HEK293 (cell line): ENCODE measurements around the gene STARD13.

Experiments
- CTCF ChIA-PET: fragments of 350-600 bp; formaldehyde crosslinking; extraction: SDS; loops from one replicate; lab custom pipeline; 2021; ENCODE audit warnings: antibody characterized with exemption; lab: Yijun Ruan, JAX
- POLR2A ChIA-PET: fragments of 300-600 bp; formaldehyde crosslinking; extraction: SDS; loops from one replicate; lab custom pipeline; 2020; ENCODE audit warnings: antibody characterized with exemption, inconsistent platforms; lab: Yijun Ruan, JAX
- H3K27ac ChIP-seq: fragments of 200-500 bp; sonication (Bioruptor generic); 2 replicates; pipeline ENCODE4 v1.5.1; 2014; ENCODE audit warnings: low read depth, low read length, control low read depth, inconsistent platforms; ENCODE audit errors: extremely low read depth
- H3K36me3 ChIP-seq, 2 experiments: fragments of 200-500 bp in 1 of 2; sonication (Bioruptor generic) in 1 of 2; 1 replicate in 1 of 2; 2 replicates in 1 of 2; pipeline ENCODE4 v1.5.1; 2014 to 2017; ENCODE audit warnings: inconsistent platforms in 2 of 2, low read length in 2 of 2; ENCODE audit not compliant: control insufficient read depth in 2 of 2, insufficient read depth in 1 of 2
- H3K4me1 ChIP-seq: fragments of 200-500 bp; sonication (Bioruptor generic); 2 replicates; pipeline ENCODE4 v1.5.1; 2014; ENCODE audit warnings: mild to moderate bottlenecking, low read length, inconsistent platforms; ENCODE audit not compliant: control insufficient read depth, insufficient read depth
- H3K4me3 ChIP-seq: 2 replicates; pipeline ENCODE4 v1.5.1; 2011; ENCODE audit warnings: low read depth, mild to moderate bottlenecking, control low read depth, low read length, moderate library complexity
- H3K9me3 ChIP-seq: fragments of 200-500 bp; sonication (Bioruptor generic); 2 replicates; pipeline ENCODE4 v1.5.1; 2014; ENCODE audit warnings: low read depth, low read length, inconsistent platforms; ENCODE audit not compliant: control insufficient read depth, insufficient read depth
- EGR2 ChIP-seq: fragments of 450-650 bp; formaldehyde crosslinking; IDR thresholded peaks from 2 replicates; pipeline ENCODE4 v1.5.1; 2016; ENCODE audit warnings: low read depth, missing biosample characterization, missing genetic modification characterization
- FEZF1 ChIP-seq: fragments of 450-650 bp; formaldehyde crosslinking; IDR thresholded peaks from 2 replicates; pipeline ENCODE4 v1.5.1; 2016; ENCODE audit warnings: missing biosample characterization, missing genetic modification characterization
- KLF16 ChIP-seq: fragments of 450-650 bp; formaldehyde crosslinking; IDR thresholded peaks from 2 replicates; pipeline ENCODE4 v1.5.1; 2017; ENCODE audit warnings: missing biosample characterization, missing genetic modification characterization
- KLF8 ChIP-seq: fragments of 450-650 bp; formaldehyde crosslinking; IDR thresholded peaks from 2 replicates; pipeline ENCODE4 v1.5.1; 2016; ENCODE audit warnings: missing biosample characterization, missing genetic modification characterization
- SP7 ChIP-seq: fragments of 450-650 bp; formaldehyde crosslinking; IDR thresholded peaks from 2 replicates; pipeline ENCODE4 v1.5.1; 2016; ENCODE audit warnings: missing biosample characterization, missing genetic modification characterization
- ZBTB11 ChIP-seq: fragments of 450-650 bp; formaldehyde crosslinking; conservative IDR thresholded peaks from 2 replicates; pipeline ENCODE4 v1.5.1; 2016; ENCODE audit warnings: low read depth, missing biosample characterization, missing genetic modification characterization
- ZBTB48 ChIP-seq: fragments of 450-650 bp; formaldehyde crosslinking; IDR thresholded peaks from 2 replicates; pipeline ENCODE4 v1.5.1; 2016; ENCODE audit warnings: missing biosample characterization, missing genetic modification characterization
- ZBTB7A ChIP-seq: fragments of 450-650 bp; formaldehyde crosslinking; IDR thresholded peaks from 2 replicates; pipeline ENCODE4 v1.5.1; 2016; ENCODE audit warnings: low read depth, missing biosample characterization, missing genetic modification characterization
- ZFHX2 ChIP-seq: fragments of 450-650 bp; formaldehyde crosslinking; conservative IDR thresholded peaks from 2 replicates; pipeline ENCODE4 v1.5.1; 2016; ENCODE audit warnings: missing biosample characterization, missing genetic modification characterization
- ZNF10 ChIP-seq: fragments of 450-650 bp; formaldehyde crosslinking; IDR thresholded peaks from 2 replicates; pipeline ENCODE4 v1.5.1; 2017; ENCODE audit warnings: missing biosample characterization, missing genetic modification characterization
- ZNF16 ChIP-seq: fragments of 450-650 bp; formaldehyde crosslinking; IDR thresholded peaks from 2 replicates; pipeline ENCODE4 v1.5.1; 2016; ENCODE audit warnings: low read depth, missing biosample characterization, missing genetic modification characterization
- ZNF184 ChIP-seq: fragments of 450-650 bp; IDR thresholded peaks from 2 replicates; pipeline ENCODE4 v1.5.1; 2018; ENCODE audit warnings: missing biosample characterization, mild to moderate bottlenecking, missing genetic modification characterization
- ZNF23 ChIP-seq: fragments of 450-650 bp; formaldehyde crosslinking; IDR thresholded peaks from 2 replicates; pipeline ENCODE4 v1.5.1; 2016; ENCODE audit warnings: missing biosample characterization, missing genetic modification characterization, borderline replicate concordance
- ZNF335 ChIP-seq: fragments of 450-650 bp; formaldehyde crosslinking; conservative IDR thresholded peaks from 2 replicates; pipeline ENCODE4 v1.5.1; 2016; ENCODE audit warnings: missing biosample characterization, missing genetic modification characterization
- ZNF391 ChIP-seq: fragments of 450-650 bp; formaldehyde crosslinking; IDR thresholded peaks from 2 replicates; pipeline ENCODE4 v1.5.1; 2016; ENCODE audit warnings: low read depth, missing biosample characterization, missing genetic modification characterization, borderline replicate concordance
- ZNF510 ChIP-seq: fragments of 450-650 bp; formaldehyde crosslinking; IDR thresholded peaks from 2 replicates; pipeline ENCODE4 v1.5.1; 2018; ENCODE audit warnings: mild to moderate bottlenecking, missing genetic modification characterization, missing biosample characterization; ENCODE audit not compliant: insufficient replicate concordance
- ZNF585B ChIP-seq: fragments of 450-650 bp; formaldehyde crosslinking; IDR thresholded peaks from 2 replicates; pipeline ENCODE4 v1.5.1; 2016; ENCODE audit warnings: missing biosample characterization, missing genetic modification characterization
- ZNF610 ChIP-seq: fragments of 450-650 bp; formaldehyde crosslinking; IDR thresholded peaks from 2 replicates; pipeline ENCODE4 v1.5.1; 2016; ENCODE audit warnings: missing biosample characterization, missing genetic modification characterization, borderline replicate concordance
- ZNF660 ChIP-seq: fragments of 450-650 bp; IDR thresholded peaks from 2 replicates; pipeline ENCODE4 v1.5.1; 2018; ENCODE audit warnings: missing biosample characterization, mild to moderate bottlenecking, missing genetic modification characterization
- ZNF664 ChIP-seq: fragments of 450-650 bp; formaldehyde crosslinking; IDR thresholded peaks from 2 replicates; pipeline ENCODE4 v1.5.1; 2016; ENCODE audit warnings: missing biosample characterization, missing genetic modification characterization
- ZNF692 ChIP-seq: fragments of 450-650 bp; formaldehyde crosslinking; IDR thresholded peaks from 2 replicates; pipeline ENCODE4 v1.5.1; 2016; ENCODE audit warnings: missing biosample characterization, missing genetic modification characterization
- ZNF707 ChIP-seq: fragments of 450-650 bp; formaldehyde crosslinking; IDR thresholded peaks from 2 replicates; pipeline ENCODE4 v1.5.1; 2016; ENCODE audit warnings: missing biosample characterization, missing genetic modification characterization
- ZNF747 ChIP-seq: fragments of 450-650 bp; formaldehyde crosslinking; IDR thresholded peaks from 2 replicates; pipeline ENCODE4 v1.5.1; 2016; ENCODE audit warnings: missing biosample characterization, missing genetic modification characterization
- ZSCAN30 ChIP-seq: fragments of 450-650 bp; IDR thresholded peaks from 2 replicates; pipeline ENCODE4 v1.5.1; 2018; ENCODE audit warnings: missing biosample characterization, mild to moderate bottlenecking, missing genetic modification characterization, moderate library complexity

The STARD13 gene

DNA sequence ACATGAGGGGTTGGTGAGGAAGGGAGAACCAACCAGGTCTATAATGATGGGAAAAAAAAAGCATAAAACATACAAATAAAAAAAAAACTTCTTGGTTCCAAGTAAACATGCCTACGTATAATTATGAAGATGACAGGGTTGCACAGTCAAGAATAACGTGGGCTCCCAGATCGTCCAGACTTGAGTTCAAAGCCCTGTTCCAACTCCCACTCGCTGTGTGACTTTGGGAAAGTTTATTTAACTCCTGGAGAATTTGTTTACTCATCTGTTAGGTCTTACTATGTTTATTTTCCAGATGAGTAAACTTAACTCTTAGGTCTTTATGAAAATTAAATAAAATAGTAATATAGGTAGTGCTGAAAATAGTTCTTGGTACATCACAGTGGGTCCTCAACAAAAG, 13.8 kb downstream of the STARD13 start:
- TF ChIP-seq ZNF585B (tag by site-specific recombination) = no peak
- no peak for TF ChIP-seq ZNF660 (tag by site-specific recombination)
- no peak for TF ChIP-seq SP7
- peak; percentile 34; the same call in 1 of the 2 replicates for TF ChIP-seq EGR2 (tag by site-specific recombination)
- TF ChIP-seq KLF8 (tag by site-specific recombination) = no peak
- no peak for TF ChIP-seq ZNF747 (tag by site-specific recombination)
- TF ChIP-seq ZNF664 (tag by site-specific recombination) = no peak
- TF ChIP-seq ZFHX2 (tag by site-specific recombination) = peak; percentile 44; the same call in 1 of the 2 replicates
- no peak for TF ChIP-seq ZNF692 (tag by site-specific recombination)
- TF ChIP-seq KLF16 (tag by site-specific recombination) = no peak
- TF ChIP-seq ZNF391 (tag by site-specific recombination) = no peak
- no peak for TF ChIP-seq ZBTB7A (tag by site-specific recombination)
- TF ChIP-seq ZSCAN30 (tag by site-specific recombination) = no peak
- TF ChIP-seq ZNF16 = no peak
- Histone ChIP-seq H3K36me3 (no peaks in the 10 kb centered on the region), H3K27ac (no peak overlapping the region), H3K4me3 (no peak overlapping the region), H3K4me1 (no peaks in the 10 kb centered on the region), H3K9me3 (no peaks in the 10 kb centered on the region)
- POLR2A ChIA-PET = no interaction called here
- CTCF ChIA-PET = no interaction called here

- ChIA-PET POLR2A (no interaction called here), CTCF (no interaction called here)
- no peak overlapping the region for H3K27ac ChIP-seq
- no peaks in the 10 kb centered on the region for H3K36me3 ChIP-seq
- no peaks in the 10 kb centered on the region; the same call in 1 of the 2 replicates for H3K4me1 ChIP-seq
- no peak overlapping the region for H3K4me3 ChIP-seq
- H3K9me3 ChIP-seq = no peaks in the 10 kb centered on the region
- TF ChIP-seq ZBTB11 (no peak), ZNF335 (tag by site-specific recombination) (no peak), FEZF1 (tag by site-specific recombination) (no peak), ZNF10 (tag by site-specific recombination) (no peak), ZNF23 (tag by site-specific recombination) (no peak), ZNF707 (tag by site-specific recombination) (no peak), ZNF610 (no peak), ZNF510 (tag by site-specific recombination) (no peak), ZNF391 (tag by site-specific recombination) (no peak), ZNF184 (tag by site-specific recombination) (no peak), ZBTB48 (tag by site-specific recombination) (no peak)
These were observed 14.5 kb downstream of the STARD13 start for GRCh38 chr13:33270895-33271538.
